Measurements from ENCODE around the gene REXO4. TPM values are rescaled to one million over a fixed set of nuclear protein-coding genes. Genes with fewer than 3 reads are reported as not detected.

The REXO4 gene
- total RNA-seq, 4 donors from 2014 or later = 11.5 to 18.1 (median 15.4) TPM

- no peak for ATAC-seq (ENCODE audit: low FRiP score)
- no peak for DNase-seq (ENCODE audit: low spot score)
- TF ChIP-seq, protein P1, sequence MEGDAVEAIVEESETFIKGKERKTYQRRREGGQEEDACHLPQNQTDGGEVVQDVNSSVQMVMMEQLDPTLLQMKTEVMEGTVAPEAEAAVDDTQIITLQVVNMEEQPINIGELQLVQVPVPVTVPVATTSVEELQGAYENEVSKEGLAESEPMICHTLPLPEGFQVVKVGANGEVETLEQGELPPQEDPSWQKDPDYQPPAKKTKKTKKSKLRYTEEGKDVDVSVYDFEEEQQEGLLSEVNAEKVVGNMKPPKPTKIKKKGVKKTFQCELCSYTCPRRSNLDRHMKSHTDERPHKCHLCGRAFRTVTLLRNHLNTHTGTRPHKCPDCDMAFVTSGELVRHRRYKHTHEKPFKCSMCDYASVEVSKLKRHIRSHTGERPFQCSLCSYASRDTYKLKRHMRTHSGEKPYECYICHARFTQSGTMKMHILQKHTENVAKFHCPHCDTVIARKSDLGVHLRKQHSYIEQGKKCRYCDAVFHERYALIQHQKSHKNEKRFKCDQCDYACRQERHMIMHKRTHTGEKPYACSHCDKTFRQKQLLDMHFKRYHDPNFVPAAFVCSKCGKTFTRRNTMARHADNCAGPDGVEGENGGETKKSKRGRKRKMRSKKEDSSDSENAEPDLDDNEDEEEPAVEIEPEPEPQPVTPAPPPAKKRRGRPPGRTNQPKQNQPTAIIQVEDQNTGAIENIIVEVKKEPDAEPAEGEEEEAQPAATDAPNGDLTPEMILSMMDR (IDR thresholded peaks at IDR 0.05) = no peak
Observed at GRCh38 chr9:133361507-133362092, 56.2 kb downstream of the REXO4 start.

- ATAC-seq (ENCODE audit: low FRiP score) (no peak), DNase-seq (ENCODE audit: low spot score) (no peak)
- TF ChIP-seq, protein P1 (IDR thresholded peaks at IDR 0.05) = no peak
Observed at GRCh38 chr9:133360400-133361393, 57.1 kb downstream of the REXO4 start.

- ATAC-seq (ENCODE audit: low FRiP score) = no peak
- no peak for DNase-seq (ENCODE audit: low spot score)
- TF ChIP-seq, protein P1 (IDR thresholded peaks at IDR 0.05) = no peak
Observed at GRCh38 chr9:133359399-133360175, 58.2 kb downstream of the REXO4 start.

- ATAC-seq (ENCODE audit: low FRiP score) = no peak
- no peak for DNase-seq (ENCODE audit: low spot score)
- TF ChIP-seq, protein P1 (IDR thresholded peaks at IDR 0.05) = no peak
Observed at GRCh38 chr9:133357656-133358055, 60.2 kb downstream of the REXO4 start.

- ATAC-seq (ENCODE audit: low FRiP score) (peak; percentile 85), DNase-seq (ENCODE audit: low spot score) (peak; percentile 52)
- TF ChIP-seq, protein P1 (IDR thresholded peaks at IDR 0.05) = no peak
Observed at GRCh38 chr9:133356391-133357091, 61.3 kb downstream of the REXO4 start, which contains the start of the genes SURF1 and SURF2. Gene SURF1, minus strand, starts transcription at chr9:133356487. Its CDS starts 34 bp downstream, at chr9:133356453. Gene SURF2, plus strand, starts transcription at chr9:133356550. Its CDS starts 43 bp downstream, at chr9:133356593.

Other genes with a start within 250 kb of the REXO4 start
- not detected for gene OBP2B, start 208.8 kb downstream of the REXO4 start, total RNA-seq
- gene ABO, start 142.8 kb downstream of the REXO4 start, total RNA-seq = 1 to 10 TPM; 1.8 to 7.3 (median 4.0) TPM
- 10 to 100 TPM; 10.5 to 47.8 (median 14.5) TPM for gene SURF6, start 81.8 kb downstream of the REXO4 start, total RNA-seq
- 10 to 100 TPM; 20.0 to 29.1 (median 24.5) TPM for gene MED22, start 69.9 kb downstream of the REXO4 start, total RNA-seq
- gene RPL7A, start 69.8 kb downstream of the REXO4 start, total RNA-seq = 1,000 to 10,000 TPM; 1,813 to 2,244 (median 1,961) TPM
- gene SURF1, start 61.5 kb downstream of the REXO4 start, total RNA-seq = 10 to 100 TPM; 30.3 to 47.1 (median 41.1) TPM
- gene SURF2, start 61.5 kb downstream of the REXO4 start, total RNA-seq = 10 to 100 TPM in 3 of 4 donors, 1 to 10 TPM in 1; 8.4 to 25.5 (median 13.4) TPM
- gene SURF4, start 42.0 kb downstream of the REXO4 start, total RNA-seq = 100 to 1,000 TPM; 141 to 266 (median 230) TPM
- not detected for gene STKLD1, start 41.6 kb downstream of the REXO4 start, total RNA-seq
- gene ADAMTS13, start 4.4 kb upstream of the REXO4 start, total RNA-seq = 1 to 10 TPM; 1.1 to 3.0 (median 1.2) TPM
- 1 to 10 TPM; 2.7 to 6.9 (median 4.8) TPM for gene CACFD1, start 42.0 kb upstream of the REXO4 start, total RNA-seq
- gene SLC2A6, start 61.1 kb upstream of the REXO4 start, total RNA-seq = 1 to 10 TPM; 2.1 to 4.9 (median 4.1) TPM
- gene MYMK, start 106.9 kb upstream of the REXO4 start, total RNA-seq = not detected
- gene ADAMTSL2, start 116.7 kb upstream of the REXO4 start, total RNA-seq = 1 to 10 TPM in 3 of 4 donors, under 1 TPM in 1; 0.63 to 4.7 (median 1.4) TPM
- gene FAM163B, start 191.4 kb upstream of the REXO4 start, total RNA-seq = not detected
- under 1 TPM in 1 of 4 donors, not detected in 3; 0.19 TPM for gene DBH, start 218.4 kb upstream of the REXO4 start, total RNA-seq